HS-5 (cell line): ENCODE measurements around the gene TNFRSF19.

Experiments used
- DNase-seq: peaks from one replicate; pipeline ENCODE4 v3.0.0-alpha.2; 2012; ENCODE audit warnings: low read depth

TNFRSF19 gene

GRCh38 chr13:23715762-23716235 is 145.6 kb downstream of the TNFRSF19 start:
- no peak for DNase-seq

DNA sequence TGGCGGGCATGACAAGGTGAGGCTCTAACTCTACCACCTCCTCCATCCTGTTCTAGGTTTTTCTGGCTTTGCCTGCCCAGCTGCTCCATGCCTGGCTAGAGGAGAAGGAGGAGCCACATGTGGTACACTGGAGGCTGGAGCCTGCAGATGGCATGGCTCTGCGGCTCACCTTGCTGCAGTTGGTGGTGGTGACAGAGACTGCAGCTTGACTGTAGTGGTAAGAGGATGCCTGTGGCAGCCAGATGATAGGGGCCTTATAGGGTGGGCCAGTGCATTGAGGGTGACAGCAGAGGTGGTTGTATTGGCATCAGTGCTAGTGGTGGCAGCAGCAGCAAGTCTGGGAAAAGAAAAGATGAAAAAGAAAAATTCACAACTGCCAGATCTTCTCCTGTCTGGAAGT is 146.2 kb downstream of the TNFRSF19 start:
- no peak for DNase-seq

DNA sequence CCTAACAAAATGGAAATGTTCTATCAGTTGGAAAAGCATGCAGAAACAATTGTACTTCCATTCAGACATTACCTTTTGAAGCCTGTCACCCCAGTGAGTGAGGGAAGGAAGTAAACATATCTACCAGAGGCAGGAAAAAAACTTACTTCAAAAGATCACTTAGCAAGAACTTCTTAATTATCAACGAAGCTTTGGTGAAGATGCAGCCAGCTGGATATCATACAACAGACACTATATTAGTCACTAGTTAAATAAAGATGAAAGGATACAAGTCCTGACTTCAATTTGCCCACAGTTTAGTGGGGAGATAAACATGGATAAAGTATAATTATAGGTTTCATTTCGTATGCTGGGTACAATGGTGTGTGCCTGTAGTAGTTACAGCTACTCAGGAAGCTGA is 148.8 kb downstream of the TNFRSF19 start:
- DNase-seq: no peak

GRCh38 chr13:23722726-23723453 is 152.7 kb downstream of the TNFRSF19 start:
- DNase-seq: no peak

- no peak for DNase-seq
These were observed 153.3 kb downstream of the TNFRSF19 start for GRCh38 chr13:23723471-23723870.

- DNase-seq: no peak
These were observed 154.2 kb downstream of the TNFRSF19 start for GRCh38 chr13:23724196-23724970.
